HG03442 (cell line): Measurements from ENCODE around the gene PTPN1.
"Not testable (repeated sequence)": the region's sequence is repeated elsewhere in the genome, so short reads cannot be mapped to it uniquely, and the experiment has no call there.

Source experiments
- ATAC-seq: cut with Tn5 transposase; IDR thresholded peaks from one replicate; pipeline ENCODE4 v1.9.1; 2021; ENCODE audit warnings: mild to moderate bottlenecking, moderate library complexity; ENCODE audit not compliant: unreplicated experiment

Gene PTPN1

DNA sequence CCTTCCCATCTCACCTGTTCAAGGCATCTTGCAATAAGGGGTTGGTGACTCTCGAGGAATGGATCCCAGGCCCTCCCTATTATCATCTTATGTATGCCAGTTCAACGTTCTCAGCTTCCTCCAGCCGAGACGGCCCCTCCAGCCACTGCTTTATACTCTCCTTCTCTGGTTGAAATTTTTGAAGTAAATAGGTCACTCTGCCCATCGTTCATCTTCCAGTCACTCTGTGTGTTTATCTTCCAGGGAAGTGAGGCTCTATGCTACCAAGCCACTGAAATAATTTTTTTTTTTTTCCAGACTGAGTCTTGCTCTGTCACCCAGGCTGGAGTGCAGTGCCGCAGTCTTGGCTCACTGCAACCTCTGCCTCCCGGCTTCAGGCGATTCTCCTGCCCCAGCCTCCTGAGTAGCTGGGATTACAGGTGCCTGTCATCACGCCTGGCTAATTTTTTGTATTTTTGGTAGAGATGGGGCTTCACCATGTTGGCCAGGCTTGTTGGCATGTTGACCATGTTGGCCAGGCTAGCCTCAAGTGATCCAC lies 17.0 kb downstream of the PTPN1 start:
- no peak for ATAC-seq

- ATAC-seq: no peak
These were observed 17.9 kb downstream of the PTPN1 start for GRCh38 chr20:50528129-50528528.

- ATAC-seq: peak; percentile 56
These were observed 18.7 kb downstream of the PTPN1 start for GRCh38 chr20:50528804-50529351.

GRCh38 chr20:50532221-50532620 lies 22.0 kb downstream of the PTPN1 start:
- ATAC-seq: no peak

DNA sequence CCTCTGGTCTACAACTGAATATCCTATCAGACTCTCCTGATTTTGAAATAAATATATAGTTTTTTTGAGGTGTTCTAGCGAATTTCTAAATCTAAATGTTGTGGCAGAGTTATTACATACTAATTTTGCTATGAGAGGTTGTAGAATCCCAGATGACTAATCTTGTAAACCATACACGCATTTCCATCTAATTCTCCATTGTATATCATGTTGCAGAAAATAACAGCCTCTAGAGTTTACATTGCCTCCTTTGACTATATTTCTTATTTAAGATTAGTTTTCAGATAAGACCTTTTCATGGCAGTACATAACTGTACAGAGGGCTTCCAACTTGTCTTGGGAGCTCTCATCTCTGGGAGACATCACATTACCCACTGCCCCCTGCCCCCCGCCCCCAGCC lies 22.9 kb downstream of the PTPN1 start:
- ATAC-seq: no peak

- no peak for ATAC-seq
These were observed 23.3 kb downstream of the PTPN1 start for GRCh38 chr20:50533464-50533863.

GRCh38 chr20:50534567-50534966 lies 24.4 kb downstream of the PTPN1 start:
- ATAC-seq: no peak

DNA sequence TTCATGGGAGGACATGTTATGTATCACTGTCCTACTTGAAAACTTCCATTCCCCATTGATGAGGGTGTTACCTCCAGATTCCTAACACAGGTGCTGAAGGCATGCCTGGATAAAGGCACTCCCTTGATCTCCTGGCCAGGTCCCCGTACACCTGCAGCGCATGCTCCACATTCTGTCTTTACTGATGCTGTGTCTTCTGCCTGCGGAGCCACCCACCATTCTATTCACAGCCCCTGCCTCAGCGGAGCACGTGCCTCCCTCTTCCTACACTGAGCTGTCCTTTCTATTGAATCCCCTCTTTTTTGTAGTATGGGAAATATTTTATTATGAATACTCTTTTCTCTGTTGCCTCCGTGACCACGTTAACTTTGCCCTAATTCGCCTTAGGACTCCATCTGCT lies 25.0 kb downstream of the PTPN1 start:
- no peak for ATAC-seq

- no peak for ATAC-seq
These were observed 26.1 kb downstream of the PTPN1 start for GRCh38 chr20:50536333-50536732.

DNA sequence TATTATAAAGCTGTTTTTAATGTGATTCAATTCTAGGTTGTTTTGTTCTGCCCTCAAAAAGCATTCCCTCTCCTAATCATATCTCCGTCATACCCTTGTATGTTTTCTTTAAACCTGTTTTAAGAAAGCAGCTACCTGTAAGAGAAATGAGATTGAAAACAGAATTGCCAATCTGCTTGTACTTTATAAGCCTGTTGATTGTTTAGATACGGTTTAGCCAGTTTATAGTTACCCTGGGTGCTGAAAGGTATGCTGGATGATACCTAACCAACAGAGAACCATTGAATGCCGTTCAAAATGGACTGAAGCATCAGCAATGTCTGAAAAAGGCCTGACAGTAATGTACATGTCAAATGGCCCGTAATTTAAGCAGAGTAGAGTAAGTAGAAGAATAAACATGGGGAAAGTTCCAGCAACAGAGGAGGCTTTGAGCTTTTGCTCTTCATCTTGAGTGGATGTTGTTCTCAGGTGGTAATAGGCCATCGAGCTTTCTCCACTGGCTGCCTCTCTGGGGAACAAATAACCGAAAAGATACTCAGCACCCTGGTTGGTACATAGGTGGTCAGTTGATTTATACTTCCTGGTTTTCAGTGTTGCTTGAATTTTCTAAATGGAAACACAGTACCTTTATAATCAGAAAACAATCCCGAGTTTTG lies 27.5 kb downstream of the PTPN1 start:
- no peak for ATAC-seq

- no peak for ATAC-seq
These were observed 28.1 kb downstream of the PTPN1 start for GRCh38 chr20:50538276-50538675.

- ATAC-seq: not testable (repeated sequence)
These were observed 29.6 kb downstream of the PTPN1 start for GRCh38 chr20:50539798-50540197.

GRCh38 chr20:50540620-50541605 lies 30.7 kb downstream of the PTPN1 start:
- no peak for ATAC-seq

- no peak for ATAC-seq
These were observed 31.4 kb downstream of the PTPN1 start for GRCh38 chr20:50541606-50542041.

GRCh38 chr20:50543326-50543725 lies 33.1 kb downstream of the PTPN1 start:
- no peak for ATAC-seq

GRCh38 chr20:50545126-50545525 lies 34.9 kb downstream of the PTPN1 start:
- no peak for ATAC-seq

DNA sequence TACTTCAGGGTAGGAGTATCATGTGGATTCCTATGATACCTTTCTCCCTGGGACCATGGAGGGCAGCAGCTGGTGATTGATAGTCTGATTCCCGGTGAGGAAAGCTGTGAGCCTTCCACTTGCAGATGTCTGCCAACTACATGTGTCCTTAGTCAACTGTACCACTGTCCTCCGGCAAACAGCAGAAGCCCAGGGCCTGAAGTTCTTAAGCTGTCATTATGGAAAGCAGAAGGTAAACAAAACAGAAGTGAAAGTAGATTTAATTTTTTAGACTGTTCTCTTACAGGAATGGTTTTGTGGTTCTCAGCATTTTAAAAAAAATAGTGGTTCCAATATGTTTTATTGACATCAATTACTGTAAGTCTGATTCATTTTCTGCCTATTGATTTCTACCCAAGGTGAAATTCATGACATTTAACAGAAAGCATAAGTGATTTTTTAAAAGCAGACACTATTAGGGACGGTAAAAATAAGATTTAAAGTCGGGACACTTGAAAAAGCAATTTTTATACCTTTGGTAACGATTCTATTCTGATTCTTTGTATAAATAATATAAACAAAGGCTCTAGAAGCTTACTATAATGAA lies 36.6 kb downstream of the PTPN1 start:
- ATAC-seq: no peak

DNA sequence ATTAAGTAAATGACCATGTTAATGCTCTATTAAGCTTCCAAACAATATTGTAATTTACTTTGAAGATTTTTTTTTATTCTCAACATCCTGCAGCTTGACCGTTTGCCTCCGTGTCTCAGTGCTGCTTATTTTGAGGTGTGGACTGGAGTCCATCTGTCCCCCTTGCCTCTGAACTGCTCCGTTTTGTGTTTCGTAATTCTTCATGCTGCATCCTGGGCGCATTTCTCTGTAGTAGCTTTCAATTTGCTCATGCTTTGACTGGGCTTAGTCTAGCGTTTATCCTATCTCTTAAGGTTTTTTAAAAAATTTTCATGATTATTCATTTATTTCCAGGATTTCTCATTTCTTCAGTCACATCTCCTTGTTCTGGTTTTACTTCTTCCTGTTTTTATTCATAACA lies 37.8 kb downstream of the PTPN1 start:
- no peak for ATAC-seq

- no peak for ATAC-seq
These were observed 38.2 kb downstream of the PTPN1 start for GRCh38 chr20:50548396-50548795.

DNA sequence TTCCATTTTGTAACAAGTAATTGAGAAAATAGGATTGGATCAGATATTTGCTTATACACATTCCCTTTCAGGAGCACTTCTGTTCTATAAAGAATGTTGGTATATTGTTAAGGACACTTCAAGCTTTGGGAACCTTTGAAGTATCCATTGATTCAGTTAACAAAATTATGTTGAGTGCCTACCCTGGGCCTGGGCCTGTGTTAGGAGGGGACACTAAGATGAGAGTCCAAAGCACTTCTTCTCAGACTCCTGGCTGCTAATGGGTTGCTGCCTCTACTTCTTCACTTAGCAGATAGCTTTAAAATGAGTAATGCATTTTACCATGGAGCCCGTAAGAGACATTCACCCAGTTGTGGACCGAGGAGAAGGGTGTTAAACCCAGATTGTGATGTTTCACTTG lies 40.3 kb downstream of the PTPN1 start:
- ATAC-seq: no peak

DNA sequence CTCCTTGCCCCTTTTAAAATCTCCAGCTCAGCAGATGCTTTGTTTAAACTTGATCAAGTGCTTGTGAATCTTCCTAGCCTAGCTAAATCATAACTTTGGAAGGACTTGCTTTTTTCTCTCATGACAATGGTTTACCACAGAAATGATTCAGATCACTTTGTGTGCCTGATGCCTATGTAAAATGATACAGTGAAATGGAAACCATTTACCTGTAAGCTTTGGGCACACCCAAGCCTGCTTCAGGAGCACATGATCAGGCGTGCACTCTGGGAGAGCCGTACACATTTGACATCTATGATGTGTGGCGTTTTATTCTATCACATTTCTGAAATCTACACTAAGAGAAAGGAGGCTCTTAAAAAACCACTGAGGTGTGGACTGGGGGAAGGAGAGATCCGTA lies 41.1 kb downstream of the PTPN1 start:
- ATAC-seq: no peak
